ENCODE data around the gene CCNDBP1.

DNA sequence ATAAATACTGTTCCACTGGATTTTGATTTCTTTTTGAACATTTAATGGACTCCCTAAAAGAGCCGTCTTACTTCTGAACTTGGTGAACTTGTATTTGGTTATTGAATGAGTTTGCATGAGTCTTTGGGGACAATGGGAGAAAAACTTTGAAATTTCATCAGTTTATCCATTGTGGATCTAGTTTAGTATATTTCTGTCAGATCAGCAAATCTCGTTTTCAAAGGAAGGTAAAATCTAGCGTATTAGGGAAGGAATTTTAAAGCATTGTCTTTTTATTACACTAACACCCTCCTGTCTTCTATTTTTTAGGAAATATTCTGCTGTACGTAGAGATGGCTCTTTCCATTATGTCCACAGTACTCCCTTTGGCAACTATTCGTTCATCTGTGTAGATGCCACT is 39.0 kb upstream of the CCNDBP1 start:
- TF ChIP-seq CTCF (IDR thresholded peaks at IDR 0.05), result no peak
- TF ChIP-seq RFX5 (IDR thresholded peaks at IDR 0.05), result no peak
- no peak for TF ChIP-seq RCOR1 (IDR thresholded peaks at IDR 0.05; ENCODE audit: low read depth, low read length)
